Measurements from ENCODE around the gene SLC11A2. TPM values are rescaled to one million over a fixed set of nuclear protein-coding genes. Genes with fewer than 3 reads are reported as not detected.

SLC11A2 gene
- total RNA-seq, 1 experiment from 2014 or later: 38.7 TPM

DNA sequence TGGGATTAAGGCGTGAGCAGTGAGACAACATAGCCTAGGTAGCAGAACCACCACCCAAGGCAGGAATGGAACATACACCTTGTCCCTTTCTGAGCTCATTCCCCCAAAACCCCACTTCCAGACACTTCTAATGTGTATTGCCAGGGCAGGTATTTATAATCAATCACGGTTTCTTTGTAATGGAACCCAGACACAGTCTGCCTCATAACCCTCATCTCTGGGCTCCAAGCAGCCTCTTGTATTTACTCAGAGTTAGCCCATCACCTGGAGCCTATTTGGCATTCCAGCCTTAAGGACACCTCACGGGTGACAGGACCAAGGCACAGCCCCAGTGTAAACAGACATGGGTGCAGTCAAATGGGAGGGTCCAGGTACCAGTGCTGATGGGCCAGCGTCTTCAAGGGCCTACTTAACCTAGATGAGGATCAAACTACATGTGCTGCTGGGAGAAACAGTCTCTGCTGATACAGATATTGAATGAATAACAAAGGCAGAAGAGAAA, 76.3 kb downstream of the SLC11A2 start (continued):
- TF ChIP-seq CBX3 (IDR thresholded peaks at IDR 0.05; ENCODE audit: low read depth) (no peak), ELF1 (IDR thresholded peaks at IDR 0.05; ENCODE audit: borderline replicate concordance, low read depth) (no peak), TCF7L2 (IDR thresholded peaks at IDR 0.05; ENCODE audit: borderline replicate concordance, extremely low read depth, insufficient read depth, insufficient read length) (no peak), YY1 (IDR thresholded peaks at IDR 0.05; ENCODE audit: extremely low read depth, insufficient replicate concordance, low read depth, low read length) (no peak), RAD21 (IDR thresholded peaks at IDR 0.05; ENCODE audit: low read depth) (no peak), ZNF274 (IDR thresholded peaks at IDR 0.05; ENCODE audit: low read depth, low read length) (no peak), FOSL1 (IDR thresholded peaks at IDR 0.05; ENCODE audit: low read depth) (no peak)
- TF ChIP-seq, protein P1, sequence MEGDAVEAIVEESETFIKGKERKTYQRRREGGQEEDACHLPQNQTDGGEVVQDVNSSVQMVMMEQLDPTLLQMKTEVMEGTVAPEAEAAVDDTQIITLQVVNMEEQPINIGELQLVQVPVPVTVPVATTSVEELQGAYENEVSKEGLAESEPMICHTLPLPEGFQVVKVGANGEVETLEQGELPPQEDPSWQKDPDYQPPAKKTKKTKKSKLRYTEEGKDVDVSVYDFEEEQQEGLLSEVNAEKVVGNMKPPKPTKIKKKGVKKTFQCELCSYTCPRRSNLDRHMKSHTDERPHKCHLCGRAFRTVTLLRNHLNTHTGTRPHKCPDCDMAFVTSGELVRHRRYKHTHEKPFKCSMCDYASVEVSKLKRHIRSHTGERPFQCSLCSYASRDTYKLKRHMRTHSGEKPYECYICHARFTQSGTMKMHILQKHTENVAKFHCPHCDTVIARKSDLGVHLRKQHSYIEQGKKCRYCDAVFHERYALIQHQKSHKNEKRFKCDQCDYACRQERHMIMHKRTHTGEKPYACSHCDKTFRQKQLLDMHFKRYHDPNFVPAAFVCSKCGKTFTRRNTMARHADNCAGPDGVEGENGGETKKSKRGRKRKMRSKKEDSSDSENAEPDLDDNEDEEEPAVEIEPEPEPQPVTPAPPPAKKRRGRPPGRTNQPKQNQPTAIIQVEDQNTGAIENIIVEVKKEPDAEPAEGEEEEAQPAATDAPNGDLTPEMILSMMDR (IDR thresholded peaks at IDR 0.05 in 2 of 3, conservative IDR thresholded peaks at IDR 0.05 in 1 of 3; ENCODE audit: borderline replicate concordance in 1 of 3, insufficient read depth in 1 of 3, low read depth in 2 of 3, low read length in 2 of 3): no peak
- TF ChIP-seq, protein P2, sequence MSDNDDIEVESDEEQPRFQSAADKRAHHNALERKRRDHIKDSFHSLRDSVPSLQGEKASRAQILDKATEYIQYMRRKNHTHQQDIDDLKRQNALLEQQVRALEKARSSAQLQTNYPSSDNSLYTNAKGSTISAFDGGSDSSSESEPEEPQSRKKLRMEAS (IDR thresholded peaks at IDR 0.05): no peak

DNA sequence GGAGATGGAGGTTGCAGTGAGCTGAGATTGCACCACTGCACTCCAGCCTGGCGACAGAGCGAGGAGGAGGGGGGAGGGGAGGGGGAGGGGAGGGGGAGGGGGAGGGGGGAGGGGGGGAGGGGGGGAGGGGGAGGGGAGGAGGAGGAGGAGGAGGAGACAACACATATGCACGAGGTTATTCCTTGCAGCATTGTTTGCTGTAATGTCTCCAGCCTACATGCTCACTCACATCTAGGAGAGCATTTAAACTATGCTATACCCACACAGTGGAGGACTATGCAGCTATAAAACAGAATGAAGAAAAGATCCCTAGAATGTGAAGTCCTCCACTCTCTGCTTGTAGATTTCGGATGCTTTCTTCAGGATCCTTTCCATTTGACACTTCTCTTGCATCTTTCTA, 77.4 kb downstream of the SLC11A2 start:
- CTCF ChIA-PET: no interaction called here
- no TSS peak for BruUV-seq (replicated peaks)

More for the DNA sequence above, 77.4 kb downstream of the SLC11A2 start:
- no peaks in the 10 kb centered on the region for H3K36me3 ChIP-seq (ENCODE audit: control insufficient read depth in 1 of 2, insufficient read depth in 2 of 2, low read length in 2 of 2)
- H3K27ac ChIP-seq (ENCODE audit: low read depth, low read length): no peak overlapping the region
- no peak for DNase-seq (ENCODE audit: low read depth, low spot score)
- H3K4me3 ChIP-seq (replicated peaks in 1 of 2; ENCODE audit: low read depth in 1 of 2, low read length in 2 of 2): no peak overlapping the region
- H3K4me2 ChIP-seq (ENCODE audit: low read length): no peak overlapping the region
- RAD21 ChIA-PET (ENCODE audit: low non-redundant PET in 1 of 2, low total read pairs in 2 of 2, uncharacterized antibody in 2 of 2, unreplicated experiment in 2 of 2): interaction anchor here in 1 of 2 experiments (0.6 kb wide), 1 partner anchor 393 kb away, joined by 3 read pairs; no protein-coding TSS in a partner anchor
- H3K9ac ChIP-seq (ENCODE audit: low read length): no peak overlapping the region
- POLR2A ChIA-PET: no interaction called here
- ATAC-seq: 0 out of 2 replicates have a peak, but pooled peaks have one; percentile 22
- H2AFZ ChIP-seq (ENCODE audit: low read depth, low read length, poor library complexity, severe bottlenecking): no peak overlapping the region
- intact Hi-C loops (cut with micrococcal nuclease): no loop called here
- peaks cover 4 to 9% of the 10 kb centered on the region in 2 experiments; a peak in 3 of 4 replicates for H3K4me1 ChIP-seq (ENCODE audit: control insufficient read depth in 1 of 2, insufficient read depth in 2 of 2, low read length in 2 of 2)
- no peak for TF ChIP-seq RAD21 (IDR thresholded peaks at IDR 0.05; ENCODE audit: low read depth)
- TF ChIP-seq SP1 (IDR thresholded peaks at IDR 0.05; ENCODE audit: low read depth): no peak
- TF ChIP-seq TCF7L2 (IDR thresholded peaks at IDR 0.05; ENCODE audit: borderline replicate concordance, extremely low read depth, insufficient read depth, insufficient read length): no peak
- no peak for TF ChIP-seq SRF (IDR thresholded peaks at IDR 0.05; ENCODE audit: low read depth)
- TF ChIP-seq JUND (IDR thresholded peaks at IDR 0.05): no peak
- TF ChIP-seq, protein P3, sequence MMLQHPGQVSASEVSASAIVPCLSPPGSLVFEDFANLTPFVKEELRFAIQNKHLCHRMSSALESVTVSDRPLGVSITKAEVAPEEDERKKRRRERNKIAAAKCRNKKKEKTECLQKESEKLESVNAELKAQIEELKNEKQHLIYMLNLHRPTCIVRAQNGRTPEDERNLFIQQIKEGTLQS (IDR thresholded peaks at IDR 0.05): no peak
- TF ChIP-seq REST (IDR thresholded peaks at IDR 0.05; ENCODE audit: low read depth): no peak
- TF ChIP-seq EGR1 (IDR thresholded peaks at IDR 0.05; ENCODE audit: low read depth): no peak
- TF ChIP-seq ZNF274 (IDR thresholded peaks at IDR 0.05; ENCODE audit: low read depth, low read length): no peak
- H3K27me3 ChIP-seq (ENCODE audit: insufficient read depth, low read length): no peaks in the 10 kb centered on the region
- H3K79me2 ChIP-seq (ENCODE audit: insufficient read depth, low read length): no peaks in the 10 kb centered on the region
- H3K9me3 ChIP-seq (ENCODE audit: control insufficient read depth in 1 of 2, insufficient read depth in 1 of 2, low read depth in 1 of 2, low read length in 2 of 2): no peaks in the 10 kb centered on the region
- no peaks in the 10 kb centered on the region for H4K20me1 ChIP-seq (ENCODE audit: insufficient read depth)
- H3K9me2 ChIP-seq (ENCODE audit: insufficient read depth): no peaks in the 10 kb centered on the region
